SKM-1 treated with dmso at 0.1 percent for 144 hours (cell line): ENCODE results near the gene PLXNB3.

Source experiments
- DNase-seq: peaks from one replicate; lab custom pipeline; 2025; ENCODE audit not compliant: unreplicated experiment; lab: John Stamatoyannopoulos, UW

The PLXNB3 gene

GRCh38 chrX:153773741-153774575 lies 9.9 kb downstream of the PLXNB3 start:
- no peak for DNase-seq

- DNase-seq, result no peak
Measured at GRCh38 chrX:153774576-153775292, 10.7 kb downstream of the PLXNB3 start.

GRCh38 chrX:153775293-153776119 lies 11.5 kb downstream of the PLXNB3 start:
- DNase-seq, result no peak

GRCh38 chrX:153776120-153776599 lies 12.1 kb downstream of the PLXNB3 start:
- no peak for DNase-seq

GRCh38 chrX:153776611-153777045 lies 12.6 kb downstream of the PLXNB3 start:
- no peak for DNase-seq

GRCh38 chrX:153777261-153778090 lies 13.4 kb downstream of the PLXNB3 start:
- DNase-seq, result no peak

- DNase-seq, result no peak
Measured at GRCh38 chrX:153778181-153778580, 14.1 kb downstream of the PLXNB3 start.

GRCh38 chrX:153778684-153779101 lies 14.6 kb downstream of the PLXNB3 start:
- DNase-seq, result no peak

- no peak for DNase-seq
Measured at GRCh38 chrX:153779891-153780677, 16.0 kb downstream of the PLXNB3 start.

GRCh38 chrX:153780678-153781427 lies 16.8 kb downstream of the PLXNB3 start, which contains the start of gene SRPK3:
SRPK3 (plus strand) TSS chrX:153781041; CDS start chrX:153781087, 46 bp downstream.
- no peak for DNase-seq

- no peak for DNase-seq
Measured at GRCh38 chrX:153781428-153782047, 17.5 kb downstream of the PLXNB3 start.

- DNase-seq, result no peak
Measured at GRCh38 chrX:153782313-153782712, 18.3 kb downstream of the PLXNB3 start.

- no peak for DNase-seq
Measured at GRCh38 chrX:153782871-153783270, 18.8 kb downstream of the PLXNB3 start.

- no peak for DNase-seq
Measured at GRCh38 chrX:153783378-153784013, 19.4 kb downstream of the PLXNB3 start.

- DNase-seq, result no peak
Measured at GRCh38 chrX:153784325-153784967, 20.4 kb downstream of the PLXNB3 start.

- no peak for DNase-seq
Measured at GRCh38 chrX:153786669-153787068, 22.6 kb downstream of the PLXNB3 start.

- no peak for DNase-seq
Measured at GRCh38 chrX:153789654-153790053, 25.6 kb downstream of the PLXNB3 start.
